Fibroblast of gingiva (primary cell): ENCODE results near the gene AOPEP.

Experiments
- DNase-seq: peaks from one replicate; pipeline ENCODE4 v3.0.0-alpha.2; 2011; ENCODE audit warnings: low read depth

Gene AOPEP

GRCh38 chr9:94850540-94851434 is 124.3 kb downstream of the AOPEP start:
- DNase-seq: no peak

- no peak for DNase-seq
Observed at GRCh38 chr9:94851467-94851866, 125.0 kb downstream of the AOPEP start.

DNA sequence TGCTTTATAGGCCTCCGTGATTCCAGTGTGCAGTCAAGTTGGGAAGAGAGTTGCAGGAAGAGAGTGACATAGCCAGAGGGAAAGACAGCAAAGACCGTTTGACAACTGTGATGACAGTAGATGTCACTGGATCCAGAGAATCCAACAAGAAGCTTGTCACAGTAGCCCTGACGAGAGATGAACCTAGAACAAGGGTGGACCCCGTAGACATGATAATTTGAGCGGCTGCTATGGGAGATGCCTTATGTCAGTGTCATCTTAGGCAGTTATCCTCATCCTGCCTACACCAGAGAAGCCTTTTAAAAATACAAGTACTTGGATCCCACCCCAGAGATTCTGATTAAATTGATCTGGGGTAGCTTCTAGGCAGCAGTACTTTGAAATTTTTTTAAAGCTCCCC is 125.4 kb downstream of the AOPEP start:
- DNase-seq: no peak

DNA sequence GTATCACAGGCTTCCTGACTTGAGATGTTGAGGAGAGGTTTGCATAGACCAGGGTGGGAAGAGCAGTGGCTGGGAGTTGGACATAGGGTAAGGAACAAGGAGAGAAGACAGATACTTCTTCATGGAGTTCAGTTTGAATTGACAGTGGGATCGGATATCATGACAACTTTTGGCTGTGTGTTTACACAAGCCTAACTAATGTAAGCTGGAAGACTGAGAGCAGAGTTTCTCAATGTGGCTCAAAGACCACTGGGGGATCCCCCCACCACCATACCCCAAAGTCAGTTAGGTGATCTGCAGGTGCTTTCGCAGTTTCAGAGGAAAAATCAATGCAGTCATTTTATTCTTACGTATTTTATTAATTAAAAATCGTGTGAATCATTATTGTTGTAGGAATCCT is 125.9 kb downstream of the AOPEP start:
- DNase-seq: no peak

- DNase-seq: no peak
Observed at GRCh38 chr9:94853887-94854286, 127.4 kb downstream of the AOPEP start.

GRCh38 chr9:94855903-94856302 is 129.4 kb downstream of the AOPEP start:
- DNase-seq: no peak

DNA sequence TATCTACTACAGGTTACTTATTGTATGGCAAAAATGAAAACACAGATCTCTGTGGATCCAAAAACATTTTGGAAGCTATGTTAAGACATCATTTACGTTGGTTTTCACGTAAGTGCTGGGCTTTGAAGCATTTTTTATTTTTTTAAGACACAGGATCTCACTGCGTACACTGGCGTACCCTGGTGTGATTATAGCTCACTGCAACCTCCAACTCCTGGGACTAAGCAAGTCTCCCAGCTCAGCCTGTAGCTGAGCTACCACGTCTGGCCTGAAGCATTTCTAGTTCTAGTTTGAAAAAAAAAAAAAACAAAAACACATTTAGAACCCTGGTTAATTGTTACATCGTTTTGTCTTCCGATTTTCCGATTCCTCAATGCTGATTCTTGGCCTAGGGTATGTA is 131.3 kb downstream of the AOPEP start:
- DNase-seq: no peak

DNA sequence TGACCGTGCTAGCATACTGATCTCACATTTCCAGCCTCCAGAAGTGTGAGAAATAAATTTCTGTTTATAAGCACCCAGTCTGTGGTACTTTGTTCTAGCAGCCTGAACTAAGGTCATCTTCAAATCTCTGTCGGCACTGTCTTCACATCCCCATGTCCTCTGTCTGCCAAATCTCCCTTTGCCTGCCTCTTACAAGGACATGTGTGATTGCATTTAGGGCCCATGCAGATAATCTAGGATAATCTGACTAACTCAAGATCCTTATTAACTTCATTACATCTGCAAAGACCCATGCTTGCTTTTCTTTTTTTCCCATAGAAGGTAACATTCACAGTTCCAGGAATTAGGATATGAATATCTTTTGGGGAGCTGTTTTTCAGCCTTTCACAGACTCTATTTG is 132.7 kb downstream of the AOPEP start:
- DNase-seq: no peak

GRCh38 chr9:94859891-94860290 is 133.4 kb downstream of the AOPEP start:
- DNase-seq: no peak

DNA sequence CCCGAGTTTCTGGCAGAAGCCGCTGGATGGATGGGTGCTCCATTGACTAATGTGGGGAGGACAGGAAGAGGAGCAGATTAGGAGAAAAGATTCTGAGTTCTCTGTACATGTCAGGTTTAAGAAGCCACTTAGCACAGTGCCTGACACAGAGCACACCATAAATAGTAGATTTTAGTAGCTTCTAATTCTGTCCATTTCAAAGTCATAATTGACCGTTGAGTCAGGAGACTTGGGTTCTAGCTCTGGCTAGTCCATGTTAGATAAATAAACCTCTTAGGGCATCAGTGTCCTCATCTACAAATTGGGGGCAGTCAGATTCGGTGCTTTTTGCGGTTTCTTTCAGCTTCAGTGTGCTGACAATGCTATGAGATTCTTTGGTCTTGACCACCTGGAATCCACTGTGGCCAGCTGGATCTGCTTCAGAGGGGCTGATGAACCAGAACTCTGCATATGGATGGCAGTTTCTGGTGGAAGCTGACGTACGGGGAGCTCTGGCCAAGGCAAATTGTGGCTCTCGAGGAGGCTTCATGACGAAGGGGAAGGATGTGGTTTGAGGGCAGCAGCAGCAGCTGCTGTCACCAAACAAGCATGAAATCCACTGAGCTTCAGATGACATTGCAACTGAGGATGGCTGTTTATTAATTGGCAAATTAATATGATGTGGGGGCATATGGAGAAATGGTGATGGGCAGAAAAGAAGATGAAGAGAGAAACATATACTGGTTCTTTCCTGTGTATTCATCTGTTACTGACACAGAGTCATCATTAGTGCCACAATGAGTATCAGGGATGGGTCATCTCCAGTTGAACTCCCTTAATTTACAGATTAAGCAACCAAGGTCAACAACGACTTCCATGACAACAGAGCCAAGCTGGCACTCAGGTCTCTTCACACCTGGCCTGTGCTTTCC is 134.4 kb downstream of the AOPEP start:
- DNase-seq: peak; percentile 84

GRCh38 chr9:94861589-94862272 is 135.2 kb downstream of the AOPEP start:
- peak; percentile 86 for DNase-seq

DNA sequence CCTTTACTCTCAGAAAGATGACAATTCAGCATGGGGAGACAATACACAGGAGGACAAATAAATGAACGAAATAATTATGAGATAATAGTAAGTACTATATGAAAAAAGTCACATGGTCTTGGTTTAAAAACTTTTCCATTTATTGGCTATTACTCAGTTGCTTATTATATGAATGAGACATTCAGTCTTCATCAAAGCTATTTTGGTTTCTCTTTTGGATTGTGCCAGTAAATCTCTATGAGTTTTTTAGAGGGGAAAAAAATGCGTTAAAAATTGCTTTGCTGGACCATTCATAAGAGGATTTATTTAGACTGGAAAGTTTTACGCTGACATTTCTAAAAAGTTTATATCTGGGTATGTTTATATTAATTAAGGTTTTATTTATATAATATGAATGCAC is 137.7 kb downstream of the AOPEP start:
- no peak for DNase-seq

- no peak for DNase-seq
Observed at GRCh38 chr9:94864862-94865509, 138.5 kb downstream of the AOPEP start.

- peak; percentile 83 for DNase-seq
Observed at GRCh38 chr9:94865582-94866452, 139.3 kb downstream of the AOPEP start.

GRCh38 chr9:94866770-94867169 is 140.3 kb downstream of the AOPEP start:
- DNase-seq: no peak

GRCh38 chr9:94867281-94867841 is 140.9 kb downstream of the AOPEP start:
- no peak for DNase-seq

GRCh38 chr9:94867842-94868312 is 141.4 kb downstream of the AOPEP start:
- DNase-seq: peak; percentile 94

GRCh38 chr9:94868464-94868863 is 142.0 kb downstream of the AOPEP start:
- DNase-seq: no peak

GRCh38 chr9:94869415-94869843 is 142.9 kb downstream of the AOPEP start:
- DNase-seq: no peak

- no peak for DNase-seq
Observed at GRCh38 chr9:94870465-94870792, 143.9 kb downstream of the AOPEP start.
